Activated T-helper 9 cell treated with anti-CD3 and anti-CD28 coated beads, Interleukin-2, amount 50 U/mL, for 16 hours (primary cell): ENCODE measurements around the gene CXorf49.
A peak's percentile ranks its signal among the peaks of the same experiment; 100 is the strongest.
"Not testable (repeated sequence)": the region's sequence is repeated elsewhere in the genome, so short reads cannot be mapped to it uniquely, and the experiment has no call there.

Experiments
- DNase-seq: peaks from one replicate; pipeline ENCODE4 v3.0.0-alpha.2; 2020; ENCODE audit warnings: low read depth

CXorf49 gene

DNA sequence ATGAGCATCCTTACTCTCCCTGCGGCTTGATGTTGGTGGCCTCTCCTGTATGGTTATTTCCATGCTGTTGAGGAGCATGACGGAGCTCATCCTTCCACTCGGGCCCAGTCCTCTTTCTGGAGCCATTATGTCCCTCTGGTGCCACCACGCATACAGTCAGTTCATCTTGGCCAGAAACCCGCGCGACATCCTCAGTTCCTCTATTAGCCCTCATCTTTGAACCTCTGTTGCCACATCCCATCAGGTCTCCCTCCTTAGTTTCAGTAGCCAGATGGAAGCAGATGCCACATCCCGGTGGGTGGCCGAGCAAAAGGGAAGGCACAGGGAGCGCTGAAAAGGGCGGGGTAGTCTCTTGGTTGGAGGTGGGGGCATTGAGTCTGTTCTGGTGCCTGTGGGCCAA is 46.1 kb downstream of the CXorf49 start:
- DNase-seq: no peak

- peak; percentile 49 for DNase-seq
Observed at GRCh38 chrX:71671043-71671780, 46.9 kb downstream of the CXorf49 start.

DNA sequence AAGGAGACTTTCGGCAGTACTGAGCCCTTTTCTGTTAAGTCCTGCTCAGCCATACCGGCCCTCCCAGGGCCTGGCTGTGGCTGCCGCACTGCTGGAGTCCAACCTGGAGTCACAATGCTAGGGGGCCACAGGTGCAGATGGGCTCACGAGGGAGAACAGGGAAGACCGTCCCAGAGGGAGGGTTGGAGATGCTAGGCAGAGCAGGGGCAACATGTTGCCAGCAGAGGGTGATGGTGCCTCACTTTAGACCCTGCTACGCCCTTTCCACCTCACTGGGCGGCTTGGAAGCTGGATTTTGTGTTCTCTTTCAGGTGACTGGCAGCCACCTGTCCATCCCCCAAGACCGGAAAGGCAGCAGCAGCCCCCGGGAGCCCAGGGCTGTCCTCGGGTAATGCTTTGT is 48.1 kb downstream of the CXorf49 start:
- DNase-seq: not testable (repeated sequence)

DNA sequence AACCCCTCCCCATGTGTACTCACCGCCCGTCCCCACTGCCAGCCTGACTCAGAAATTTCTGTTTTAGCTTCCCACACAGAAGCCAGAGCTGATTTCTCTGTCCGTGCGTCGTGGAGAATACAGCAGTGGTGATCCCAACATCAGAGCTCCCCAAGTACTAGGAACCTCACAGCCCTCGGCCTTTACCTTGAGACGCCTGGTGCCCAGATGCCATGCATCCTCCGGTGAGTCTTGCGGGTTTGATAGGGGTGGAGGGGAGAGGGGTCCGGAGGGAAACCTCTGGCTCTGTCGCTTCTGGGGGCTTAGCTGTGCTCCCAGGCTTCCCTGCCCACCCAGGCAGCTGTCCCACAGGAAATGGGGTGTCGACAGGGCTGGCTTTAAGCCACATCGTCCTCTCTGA is 48.6 kb downstream of the CXorf49 start:
- no peak for DNase-seq

DNA sequence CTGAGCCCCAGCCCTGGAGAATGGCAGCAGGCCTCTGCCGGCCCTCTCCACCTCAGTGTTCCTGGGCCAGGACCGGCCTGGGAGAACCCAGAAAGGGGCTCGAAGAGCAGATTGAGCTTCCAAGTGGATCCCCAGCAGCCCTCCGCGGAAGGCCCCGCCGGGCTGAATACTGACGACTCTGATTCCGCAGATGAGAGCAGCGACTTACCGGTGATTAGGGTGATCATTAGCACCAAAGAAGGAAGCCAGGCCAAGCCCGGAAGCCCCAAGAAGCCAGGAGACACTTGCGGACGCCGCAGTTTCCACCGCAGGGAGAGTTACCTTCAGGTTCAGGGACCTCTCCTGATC is 49.9 kb downstream of the CXorf49 start:
- no peak for DNase-seq

DNA sequence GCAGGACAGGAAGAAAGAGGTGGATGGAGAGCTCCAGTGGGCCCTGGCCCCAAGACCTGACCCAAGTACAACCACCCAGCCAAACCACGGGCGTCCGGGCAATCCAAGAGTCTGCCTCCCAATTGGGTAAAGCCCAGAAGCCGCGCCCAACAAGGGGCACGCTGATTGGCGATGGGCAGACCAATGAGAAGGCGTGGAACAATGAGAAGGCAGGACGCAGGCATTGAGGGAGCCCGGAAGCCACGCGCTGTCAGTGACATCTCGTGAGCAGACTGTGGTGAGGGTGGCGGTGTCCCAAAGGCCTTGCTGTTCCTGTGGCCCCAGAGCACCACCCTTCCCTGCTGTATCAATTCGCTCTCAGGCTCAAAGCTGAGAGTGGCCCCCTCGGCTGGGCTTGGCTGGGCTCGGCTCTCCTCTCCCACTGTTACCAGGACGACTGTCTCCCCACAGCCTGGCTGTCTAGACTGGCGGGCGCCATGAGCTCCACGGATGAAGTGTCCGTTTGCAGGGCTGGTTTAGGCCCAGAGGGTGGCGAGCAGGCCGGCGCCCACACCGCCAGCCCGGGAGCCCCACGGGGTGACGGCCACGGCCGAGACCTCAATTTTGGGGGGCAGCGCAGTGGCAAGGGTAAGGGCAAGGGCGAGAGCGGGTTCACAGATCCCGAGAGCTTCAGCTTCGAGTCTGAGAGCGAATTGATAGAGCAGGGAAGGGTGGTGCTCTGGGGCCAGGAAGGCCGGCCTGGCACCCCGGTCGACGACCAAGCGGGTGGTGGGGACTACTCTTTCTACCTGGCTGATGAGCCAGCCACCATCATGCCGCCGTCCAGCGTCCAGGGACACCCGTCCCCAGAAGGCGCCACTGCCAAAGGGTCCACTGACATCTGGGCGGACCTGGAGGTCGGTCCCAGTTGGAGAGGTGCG is 50.5 kb downstream of the CXorf49 start, which contains the start of gene LOC101059915:
TSS of gene LOC101059915 (plus strand) at position 219 of the 920 bp plus-strand sequence.
- DNase-seq: no peak

GRCh38 chrX:71666240-71667223 is 51.6 kb downstream of the CXorf49 start:
- no peak for DNase-seq

- no peak for DNase-seq
Observed at GRCh38 chrX:71665747-71666146, 52.3 kb downstream of the CXorf49 start.

DNA sequence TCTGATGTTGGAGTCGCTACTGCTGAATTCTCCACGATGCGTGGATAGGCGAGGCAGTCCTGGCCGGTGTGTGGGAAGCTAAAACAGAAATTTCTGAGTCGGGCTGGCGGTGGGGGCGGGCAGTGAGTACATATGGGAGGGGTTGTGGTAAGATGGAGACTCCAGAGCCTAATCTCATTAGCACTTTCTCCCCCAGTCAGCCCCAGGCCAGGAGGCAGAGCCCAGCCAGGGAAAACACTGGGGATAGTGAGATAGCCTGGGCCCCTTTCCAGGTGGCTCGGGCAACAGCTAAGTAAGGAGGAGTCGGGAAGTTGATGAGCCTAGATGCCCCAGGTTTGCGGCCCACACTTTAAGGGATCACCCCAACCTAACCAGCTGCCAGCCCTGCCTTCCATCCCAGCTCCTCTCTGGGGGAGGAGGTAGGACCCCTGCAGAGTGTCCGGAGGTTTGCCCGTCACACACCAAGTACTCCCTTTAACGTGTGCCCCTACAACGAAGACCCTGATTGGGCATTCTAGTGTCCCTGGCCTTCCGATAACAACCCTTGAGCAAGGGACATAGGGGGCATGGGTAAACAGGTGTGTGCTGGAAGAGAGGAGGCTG is 53.1 kb downstream of the CXorf49 start:
- DNase-seq: no peak
